ENCODE data around the gene MAMDC4. TPM values are rescaled to one million over a fixed set of nuclear protein-coding genes. Genes with fewer than 3 reads are reported as not detected.
"Not testable (repeated sequence)": the region's sequence is repeated elsewhere in the genome, so short reads cannot be mapped to it uniquely, and the experiment has no call there.

MAMDC4 gene
- polyA plus RNA-seq (0.49 to 0.82 TPM (median 0.62 TPM) in 3 replicates), polyA minus RNA-seq (0.10 to 0.35 TPM (median 0.16 TPM) in 3 replicates)
- 0.42 TPM for polyA plus RNA-seq (2011; ENCODE audit: low read depth)
- polyA plus RNA-seq (2011; cell fraction: cytosol; rRNA removed), result 0.11 and 0.18 TPM in 2 replicates
- polyA plus RNA-seq (2011; cell fraction: nucleus; rRNA removed), result 4.4 and 6.0 TPM in 2 replicates
- 1.1 and 1.6 TPM in 2 replicates for polyA plus RNA-seq (2012; ENCODE audit: low replicate concordance)
- polyA minus RNA-seq (2011; cell fraction: cytosol; rRNA and poly(A)+ RNA removed), result not detected
- polyA minus RNA-seq (2011; cell fraction: nucleus; rRNA and poly(A)+ RNA removed), result 0.63 and 0.85 TPM in 2 replicates

DNA sequence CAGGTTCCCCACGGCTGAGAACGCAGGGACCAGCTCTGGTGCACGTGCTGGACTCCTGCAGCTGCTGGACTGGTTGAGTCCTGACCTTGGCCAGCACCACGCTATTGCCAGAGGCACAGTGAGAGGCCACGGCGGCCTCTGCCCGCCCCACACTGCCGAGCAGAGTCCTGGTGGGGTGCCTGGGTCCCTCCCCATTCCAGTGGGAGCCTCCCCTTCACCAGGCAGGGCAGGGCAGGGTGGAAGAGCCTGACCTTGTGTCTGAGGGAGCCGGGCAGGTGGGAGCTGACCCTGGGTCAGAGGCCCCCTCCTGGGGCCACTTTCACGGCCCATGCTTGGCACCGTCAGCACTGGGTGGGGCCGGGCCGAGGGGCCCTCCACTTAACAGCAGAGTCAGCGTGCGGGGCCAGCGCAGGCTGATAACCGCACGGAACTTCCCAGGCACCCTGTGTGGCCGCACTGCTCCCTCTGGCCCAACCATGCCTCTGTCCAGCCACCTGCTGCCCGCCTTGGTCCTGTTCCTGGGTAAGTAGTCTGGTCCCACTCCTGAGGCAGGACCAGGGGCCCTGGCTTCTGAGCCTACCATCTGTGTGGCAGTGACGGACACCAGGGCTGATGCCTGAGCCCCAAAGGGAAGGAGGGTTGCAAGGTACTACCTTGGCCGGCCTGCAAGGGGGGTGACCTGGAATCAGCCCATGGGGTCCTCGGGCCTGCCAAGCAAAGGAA is at the start of gene MAMDC4:
Gene MAMDC4 (plus strand): TSS at position 406 of the 723 bp plus-strand sequence. CDS start 71 bp downstream, at position 477.
- DNase-seq (ENCODE audit: low read depth, low spot score) (no peak), FAIRE-seq (no peak)
- TF ChIP-seq, protein P1, sequence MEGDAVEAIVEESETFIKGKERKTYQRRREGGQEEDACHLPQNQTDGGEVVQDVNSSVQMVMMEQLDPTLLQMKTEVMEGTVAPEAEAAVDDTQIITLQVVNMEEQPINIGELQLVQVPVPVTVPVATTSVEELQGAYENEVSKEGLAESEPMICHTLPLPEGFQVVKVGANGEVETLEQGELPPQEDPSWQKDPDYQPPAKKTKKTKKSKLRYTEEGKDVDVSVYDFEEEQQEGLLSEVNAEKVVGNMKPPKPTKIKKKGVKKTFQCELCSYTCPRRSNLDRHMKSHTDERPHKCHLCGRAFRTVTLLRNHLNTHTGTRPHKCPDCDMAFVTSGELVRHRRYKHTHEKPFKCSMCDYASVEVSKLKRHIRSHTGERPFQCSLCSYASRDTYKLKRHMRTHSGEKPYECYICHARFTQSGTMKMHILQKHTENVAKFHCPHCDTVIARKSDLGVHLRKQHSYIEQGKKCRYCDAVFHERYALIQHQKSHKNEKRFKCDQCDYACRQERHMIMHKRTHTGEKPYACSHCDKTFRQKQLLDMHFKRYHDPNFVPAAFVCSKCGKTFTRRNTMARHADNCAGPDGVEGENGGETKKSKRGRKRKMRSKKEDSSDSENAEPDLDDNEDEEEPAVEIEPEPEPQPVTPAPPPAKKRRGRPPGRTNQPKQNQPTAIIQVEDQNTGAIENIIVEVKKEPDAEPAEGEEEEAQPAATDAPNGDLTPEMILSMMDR (optimal IDR thresholded peaks at IDR 0.05 in 1 of 3, IDR thresholded peaks at IDR 0.05 in 1 of 3, conservative IDR thresholded peaks at IDR 0.05 in 1 of 3; ENCODE audit: extremely low read depth in 1 of 3, insufficient read depth in 2 of 3, low read length in 3 of 3), result no peak
- TF ChIP-seq EZH2 (IDR thresholded peaks at IDR 0.05; ENCODE audit: low read length), result no peak
- Histone ChIP-seq H3K4me3 (ENCODE audit: control insufficient read depth in 2 of 3, extremely low read depth in 1 of 3, insufficient read depth in 2 of 3, low read depth in 1 of 3, low read length in 3 of 3) (no peak within 1 kb of the TSS), H3K4me2 (ENCODE audit: control insufficient read depth, extremely low read depth, insufficient read depth, low read depth, low read length) (no peak within 1 kb of the TSS), H3K79me2 (ENCODE audit: control insufficient read depth, insufficient read depth, low read length) (peaks cover 6% of the 10 kb centered on the region), H4K20me1 (ENCODE audit: control insufficient read depth, extremely low read depth, insufficient read depth, low read length) (peaks cover 6% of the 10 kb centered on the region), H3K9ac (ENCODE audit: control insufficient read depth, extremely low read depth, insufficient read depth, low read length) (no peak within 1 kb of the TSS), H3K27ac (ENCODE audit: control insufficient read depth, insufficient read depth, low read length) (no peak within 1 kb of the TSS), H3K9me3 (ENCODE audit: control insufficient read depth, low read depth, low read length) (no peaks in the 10 kb centered on the region), H2AFZ (ENCODE audit: control insufficient read depth, low read length) (no peak within 1 kb of the TSS), H3K9me1 (ENCODE audit: control insufficient read depth, extremely low read depth, insufficient read depth, low read length) (no peaks in the 10 kb centered on the region), H3K36me3 (ENCODE audit: control insufficient read depth in 2 of 2, extremely low read depth in 1 of 2, insufficient read depth in 2 of 2, low read length in 2 of 2) (peaks cover 3 to 17% of the 10 kb centered on the region in 2 experiments), H3K4me1 (ENCODE audit: control insufficient read depth, extremely low read depth, insufficient read depth, low read length) (peaks cover 9% of the 10 kb centered on the region), H3K27me3 (ENCODE audit: control insufficient read depth, extremely low read depth, insufficient read depth, low read length) (peaks cover 12% of the 10 kb centered on the region)
- dilution Hi-C loops (cut with MboI; ENCODE audit: extremely low pct_ligation_motif_present, low sequenced_read_pairs), result no loop called here

DNA sequence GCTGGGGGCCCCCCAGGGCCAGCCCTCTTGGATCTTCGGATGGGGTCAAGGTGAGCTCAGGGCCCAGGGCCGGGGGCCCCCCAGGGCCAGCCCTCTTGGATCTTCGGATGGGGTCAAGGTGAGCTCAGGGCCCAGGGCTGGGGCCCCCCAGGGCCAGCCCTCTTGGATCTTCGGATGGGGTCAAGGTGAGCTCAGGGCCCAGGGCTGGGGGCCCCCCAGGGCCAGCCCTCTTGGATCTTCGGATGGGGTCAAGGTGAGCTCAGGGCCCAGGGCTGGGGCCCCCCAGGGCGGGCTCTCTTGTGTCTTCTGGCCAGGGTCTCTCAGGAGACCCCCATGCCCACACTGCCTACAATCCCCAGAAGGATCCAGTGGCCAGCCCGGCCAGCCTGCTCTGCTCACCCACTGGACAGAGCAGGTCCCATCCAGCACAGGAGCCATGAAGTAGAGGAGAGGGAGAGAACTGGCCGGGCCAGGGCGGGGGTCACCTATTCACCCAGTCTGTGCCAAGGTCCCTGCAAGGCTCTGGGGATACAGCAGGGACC is 49.1 kb upstream of the MAMDC4 start:
- not testable (repeated sequence) for H3K4me2 ChIP-seq (ENCODE audit: control insufficient read depth, extremely low read depth, insufficient read depth, low read depth, low read length); H3K79me2 ChIP-seq (ENCODE audit: control insufficient read depth, insufficient read depth, low read length); H3K4me3 ChIP-seq (ENCODE audit: control insufficient read depth in 2 of 3, extremely low read depth in 1 of 3, insufficient read depth in 2 of 3, low read depth in 1 of 3, low read length in 3 of 3); H3K9me3 ChIP-seq (ENCODE audit: control insufficient read depth, low read depth, low read length); FAIRE-seq; H3K36me3 ChIP-seq (ENCODE audit: control insufficient read depth in 2 of 2, extremely low read depth in 1 of 2, insufficient read depth in 2 of 2, low read length in 2 of 2); H3K27ac ChIP-seq (ENCODE audit: control insufficient read depth, insufficient read depth, low read length); H3K9me1 ChIP-seq (ENCODE audit: control insufficient read depth, extremely low read depth, insufficient read depth, low read length); H4K20me1 ChIP-seq (ENCODE audit: control insufficient read depth, extremely low read depth, insufficient read depth, low read length); DNase-seq (ENCODE audit: low read depth, low spot score); H3K9ac ChIP-seq (ENCODE audit: control insufficient read depth, extremely low read depth, insufficient read depth, low read length); H2AFZ ChIP-seq (ENCODE audit: control insufficient read depth, low read length)
- peaks cover 26% of the 10 kb centered on the region for H3K4me1 ChIP-seq (ENCODE audit: control insufficient read depth, extremely low read depth, insufficient read depth, low read length)
- H3K27me3 ChIP-seq (ENCODE audit: control insufficient read depth, extremely low read depth, insufficient read depth, low read length), result peaks cover 16% of the 10 kb centered on the region
- dilution Hi-C loops (cut with MboI; ENCODE audit: extremely low pct_ligation_motif_present, low sequenced_read_pairs), result loop anchor here (25.0 kb wide), 1 partner anchor 134 kb away; the partner anchor contains the start of genes C8G and FBXW5

All from keratinocyte (primary cell).